Smooth muscle cell (in vitro differentiated cells): ENCODE measurements around the gene KLHL3. TPM values are rescaled to one million over a fixed set of nuclear protein-coding genes. Genes with fewer than 3 reads are reported as not detected.

Experiments
- DNase-seq: peaks from one replicate; lab custom pipeline; 2025; ENCODE audit not compliant: unreplicated experiment; lab: John Stamatoyannopoulos, UW
- H2AFZ ChIP-seq: fragments of 200-600 bp; sonication (generic); 2 replicates; pipeline ENCODE4 v1.6.0; 2016; ENCODE audit warnings: antibody characterized with exemption, low read depth, mild to moderate bottlenecking
- H3F3A ChIP-seq: fragments of 200-600 bp; sonication (generic); 2 replicates; pipeline ENCODE4 v1.6.0; 2017; ENCODE audit warnings: antibody characterized with exemption, low read depth
- H3K27ac ChIP-seq: fragments of 200-600 bp; sonication (generic); 2 replicates; pipeline ENCODE4 v1.5.1; 2016; ENCODE audit warnings: low read depth, mild to moderate bottlenecking
- H3K27me3 ChIP-seq: fragments of 200-600 bp; sonication (generic); 2 replicates; pipeline ENCODE4 v1.6.1; 2016; ENCODE audit warnings: low read depth, mild to moderate bottlenecking
- H3K36me3 ChIP-seq: fragments of 200-600 bp; sonication (generic); 2 replicates; pipeline ENCODE4 v1.5.1; 2016; ENCODE audit warnings: low read depth
- H3K4me1 ChIP-seq: fragments of 200-600 bp; sonication (generic); 2 replicates; pipeline ENCODE4 v1.5.1; 2016; ENCODE audit warnings: low read depth
- H3K4me2 ChIP-seq: fragments of 200-600 bp; sonication (generic); 2 replicates; pipeline ENCODE4 v1.6.0; 2016; ENCODE audit warnings: mild to moderate bottlenecking
- H3K4me3 ChIP-seq: fragments of 200-600 bp; sonication (generic); 2 replicates; pipeline ENCODE4 v1.5.1; 2016; ENCODE audit warnings: mild to moderate bottlenecking
- H3K79me2 ChIP-seq: fragments of 200-600 bp; sonication (generic); 2 replicates; pipeline ENCODE4 v1.6.0; 2016; ENCODE audit warnings: low read depth, mild to moderate bottlenecking
- H3K9ac ChIP-seq: fragments of 200-600 bp; sonication (generic); 2 replicates; pipeline ENCODE4 v1.6.0; 2016; ENCODE audit warnings: low read depth
- H3K9me3 ChIP-seq: fragments of 200-600 bp; sonication (generic); replicated peaks from 2 replicates; pipeline ENCODE4 v1.5.1; 2016; ENCODE audit warnings: low read depth
- H4K20me1 ChIP-seq: fragments of 200-600 bp; sonication (generic); 2 replicates; pipeline ENCODE4 v1.6.0; 2016; ENCODE audit warnings: low read depth
- CTCF ChIP-seq: fragments of 200-600 bp; sonication (generic); IDR thresholded peaks from 2 replicates; pipeline ENCODE4 v1.5.1; 2017; ENCODE audit warnings: borderline replicate concordance, mild to moderate bottlenecking, antibody characterized with exemption; ENCODE audit not compliant: insufficient read depth, poor library complexity, severe bottlenecking
- WGBS: methylation state at CpG from one replicate; pipeline ENCODE4 v1.1.7; 2016; ENCODE audit warnings: low lambda C conversion rate; 5-methylcytosine and 5-hydroxymethylcytosine counted together
- polyA plus RNA-seq: library from polyadenylated mRNA; unstranded; fragments of >200 nt; fragmentation: Nextera tagmentation; extraction: Ambion mirVana; gene quantifications from 2 replicates; pipeline ENCODE4 v1.2.1, GENCODE V29; 2016
- total RNA-seq: library from RNA; depleted of rRNA; stranded (reverse); fragments of >200 nt; gene quantifications from 2 replicates; pipeline ENCODE4 v1.2.3, GENCODE V29; 2014

Gene KLHL3
- total and polyA plus RNA-seq, 2 experiments from 2014 or later, result 3.6 to 9.1 TPM

- Histone ChIP-seq H3K9me3 (no peaks in the 10 kb centered on the region), H3K4me2 (no peak overlapping the region), H2AFZ (no peak overlapping the region), H3K36me3 (no peaks in the 10 kb centered on the region), H3K4me1 (peaks cover 3% of the 10 kb centered on the region), H3K4me3 (no peak overlapping the region), H3K27ac (no peak overlapping the region), H3K79me2 (no peaks in the 10 kb centered on the region), H3K9ac (no peak overlapping the region), H3K27me3 (peaks cover 16% of the 10 kb centered on the region), H3F3A (no peaks in the 10 kb centered on the region), H4K20me1 (no peaks in the 10 kb centered on the region)
- DNase-seq, result no peak
- 88% methylated on average over 9 of the region's 9 CpGs for WGBS
- no peak for TF ChIP-seq CTCF
Measured at GRCh38 chr5:137611794-137612435, 124.0 kb downstream of the KLHL3 start.

- WGBS, result 79% methylated on average over 4 of the region's 4 CpGs
- no peak overlapping the region for H3K4me3 ChIP-seq
- H3K36me3 ChIP-seq, result no peaks in the 10 kb centered on the region
- no peaks in the 10 kb centered on the region for H4K20me1 ChIP-seq
- no peaks in the 10 kb centered on the region for H3K4me1 ChIP-seq
- no peak overlapping the region for H3K9ac ChIP-seq
- no peak overlapping the region for H2AFZ ChIP-seq
- H3K79me2 ChIP-seq, result no peaks in the 10 kb centered on the region
- H3K9me3 ChIP-seq, result no peaks in the 10 kb centered on the region
- DNase-seq, result no peak
- H3K27ac ChIP-seq, result no peak overlapping the region
- no peak overlapping the region for H3K4me2 ChIP-seq
- H3K27me3 ChIP-seq, result peaks cover 24% of the 10 kb centered on the region
- no peaks in the 10 kb centered on the region for H3F3A ChIP-seq
- no peak for TF ChIP-seq CTCF
Measured at GRCh38 chr5:137611011-137611580, 124.8 kb downstream of the KLHL3 start.

GRCh38 chr5:137610598-137610997 is 125.3 kb downstream of the KLHL3 start:
- Histone ChIP-seq H3K4me1 (no peaks in the 10 kb centered on the region), H3K27me3 (peaks cover 29% of the 10 kb centered on the region), H3K4me2 (no peak overlapping the region), H3K79me2 (no peaks in the 10 kb centered on the region), H2AFZ (no peak overlapping the region), H3K9ac (no peak overlapping the region), H4K20me1 (no peaks in the 10 kb centered on the region), H3F3A (no peaks in the 10 kb centered on the region), H3K27ac (no peak overlapping the region), H3K4me3 (no peak overlapping the region), H3K9me3 (no peaks in the 10 kb centered on the region), H3K36me3 (no peaks in the 10 kb centered on the region)
- WGBS, result 81% methylated on average over 4 of the region's 4 CpGs
- no peak for TF ChIP-seq CTCF
- DNase-seq, result no peak

- Histone ChIP-seq H2AFZ (no peak overlapping the region), H3K27ac (no peak overlapping the region), H3K4me1 (no peaks in the 10 kb centered on the region), H3F3A (no peaks in the 10 kb centered on the region), H3K4me2 (no peak overlapping the region), H3K9ac (no peak overlapping the region), H3K27me3 (peaks cover 40% of the 10 kb centered on the region), H3K79me2 (no peaks in the 10 kb centered on the region), H3K9me3 (no peaks in the 10 kb centered on the region), H4K20me1 (no peaks in the 10 kb centered on the region), H3K4me3 (no peak overlapping the region), H3K36me3 (no peaks in the 10 kb centered on the region)
- WGBS, result 86% methylated on average over 2 of the region's 2 CpGs
- TF ChIP-seq CTCF, result no peak
- DNase-seq, result no peak
Measured at GRCh38 chr5:137609127-137609526, 126.8 kb downstream of the KLHL3 start.
